ENCODE measurements around the gene CACNA1G.

The CACNA1G gene

DNA sequence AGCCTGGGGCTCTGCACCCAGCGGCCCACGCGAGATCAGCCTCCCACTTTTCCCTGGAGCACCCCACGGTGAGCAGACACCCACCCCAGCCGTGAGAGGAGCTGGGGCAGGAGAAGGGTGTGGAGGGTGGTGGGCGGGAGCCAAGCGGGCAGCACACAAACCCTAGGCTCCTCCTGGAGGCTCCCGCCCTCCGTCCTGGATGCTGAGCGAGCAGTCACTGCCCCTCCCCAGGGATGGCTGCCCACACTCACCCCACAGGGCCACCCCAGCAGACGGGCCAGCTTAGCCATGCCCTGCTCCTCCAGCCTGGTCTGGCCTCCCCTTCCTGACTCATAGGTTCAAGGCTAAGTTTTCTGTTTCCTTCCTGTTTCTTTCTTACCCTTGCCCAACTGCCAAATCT is 58.4 kb downstream of the CACNA1G start:
- H3K4me3 Mint-ChIP-seq = no peak overlapping the region
- H3K4me1 Mint-ChIP-seq (ENCODE audit: low read depth) = peaks cover 68% of the 10 kb centered on the region
- no peaks in the 10 kb centered on the region for H3K9me3 Mint-ChIP-seq
- H3K27ac Mint-ChIP-seq = peak overlapping the region; percentile 11
- intact Hi-C loops (cut with micrococcal nuclease) = no loop called here
- no peaks in the 10 kb centered on the region for H3K36me3 Mint-ChIP-seq (ENCODE audit: low read depth)
- peaks cover 25% of the 10 kb centered on the region for H3K27me3 Mint-ChIP-seq

DNA sequence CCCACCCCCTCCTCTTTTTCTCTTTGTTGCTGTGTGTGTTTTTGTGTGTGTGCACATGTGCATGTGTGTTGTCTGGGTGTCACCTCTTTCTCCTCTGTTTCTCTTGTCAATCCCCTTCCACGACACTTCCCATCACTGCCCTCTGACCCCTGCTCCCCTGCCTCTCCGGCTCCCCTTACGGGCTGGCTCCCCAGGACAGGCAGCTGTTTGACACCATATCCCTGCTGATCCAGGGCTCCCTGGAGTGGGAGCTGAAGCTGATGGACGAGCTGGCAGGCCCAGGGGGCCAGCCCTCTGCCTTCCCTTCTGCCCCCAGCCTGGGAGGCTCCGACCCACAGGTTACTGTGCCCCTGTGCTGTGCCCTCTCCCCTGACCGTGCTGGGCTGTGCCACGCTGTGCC is 59.0 kb downstream of the CACNA1G start:
- Mint-ChIP-seq H3K27ac (peak overlapping the region; percentile 11), H3K4me3 (no peak overlapping the region), H3K9me3 (no peaks in the 10 kb centered on the region), H3K4me1 (ENCODE audit: low read depth) (peaks cover 68% of the 10 kb centered on the region), H3K27me3 (peaks cover 20% of the 10 kb centered on the region), H3K36me3 (ENCODE audit: low read depth) (no peaks in the 10 kb centered on the region)
- intact Hi-C loops (cut with micrococcal nuclease) = no loop called here

DNA sequence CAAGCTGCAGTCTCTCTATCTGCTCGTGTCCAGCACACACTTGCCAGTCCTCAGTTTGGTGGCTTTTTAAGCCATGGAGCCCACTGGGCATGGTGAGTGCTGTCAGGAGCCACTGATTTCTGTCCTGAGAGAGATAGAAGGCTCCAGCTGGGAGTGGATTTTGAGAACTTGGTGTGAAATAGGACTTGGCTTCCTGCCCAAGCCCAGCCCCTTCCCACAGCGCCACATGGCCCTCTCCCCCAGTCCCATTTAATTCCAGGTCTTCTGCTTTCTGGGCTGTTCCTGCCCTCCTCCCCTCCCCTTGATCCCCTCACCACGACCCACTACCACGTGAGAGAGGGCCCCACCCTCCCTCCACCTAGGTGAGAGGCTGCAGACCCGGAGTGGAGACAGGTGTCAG is 59.7 kb downstream of the CACNA1G start:
- no peaks in the 10 kb centered on the region for H3K9me3 Mint-ChIP-seq
- peaks cover 15% of the 10 kb centered on the region for H3K27me3 Mint-ChIP-seq
- intact Hi-C loops (cut with micrococcal nuclease) = loop anchor here (5.0 kb wide), 1 partner anchor 58 kb away; the partner anchor contains the start of gene CACNA1G
- peak overlapping the region; percentile 29 for H3K27ac Mint-ChIP-seq
- H3K4me3 Mint-ChIP-seq = no peak overlapping the region
- H3K36me3 Mint-ChIP-seq (ENCODE audit: low read depth) = no peaks in the 10 kb centered on the region
- H3K4me1 Mint-ChIP-seq (ENCODE audit: low read depth) = peaks cover 70% of the 10 kb centered on the region

DNA sequence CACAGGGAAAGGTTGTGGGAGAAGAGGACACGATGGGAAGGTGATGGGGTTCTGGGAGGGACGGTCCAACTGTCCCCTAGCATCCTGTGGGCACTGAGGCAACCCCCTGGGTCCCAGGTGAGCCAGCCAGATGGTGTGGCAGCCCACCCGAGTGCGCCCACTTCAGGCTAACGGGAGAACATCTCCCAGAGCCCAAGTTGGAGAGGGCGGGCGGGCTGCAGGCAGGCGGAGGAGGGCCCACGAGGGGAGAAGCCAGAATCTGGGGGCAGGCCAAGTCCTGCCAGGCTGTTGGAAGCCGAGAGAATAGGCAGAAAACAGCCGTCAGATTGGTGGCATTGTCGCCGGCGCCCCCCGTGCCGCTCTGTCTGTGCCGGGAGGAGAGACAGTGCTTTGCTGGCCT is 60.3 kb downstream of the CACNA1G start:
- no peak overlapping the region for H3K4me3 Mint-ChIP-seq
- H3K27ac Mint-ChIP-seq = peak overlapping the region; percentile 29
- intact Hi-C loops (cut with micrococcal nuclease) = loop anchor here (5.0 kb wide), 1 partner anchor 59 kb away; the partner anchor contains the start of gene CACNA1G
- peaks cover 15% of the 10 kb centered on the region for H3K27me3 Mint-ChIP-seq
- H3K9me3 Mint-ChIP-seq = no peaks in the 10 kb centered on the region
- H3K4me1 Mint-ChIP-seq (ENCODE audit: low read depth) = peaks cover 76% of the 10 kb centered on the region
- H3K36me3 Mint-ChIP-seq (ENCODE audit: low read depth) = no peaks in the 10 kb centered on the region

DNA sequence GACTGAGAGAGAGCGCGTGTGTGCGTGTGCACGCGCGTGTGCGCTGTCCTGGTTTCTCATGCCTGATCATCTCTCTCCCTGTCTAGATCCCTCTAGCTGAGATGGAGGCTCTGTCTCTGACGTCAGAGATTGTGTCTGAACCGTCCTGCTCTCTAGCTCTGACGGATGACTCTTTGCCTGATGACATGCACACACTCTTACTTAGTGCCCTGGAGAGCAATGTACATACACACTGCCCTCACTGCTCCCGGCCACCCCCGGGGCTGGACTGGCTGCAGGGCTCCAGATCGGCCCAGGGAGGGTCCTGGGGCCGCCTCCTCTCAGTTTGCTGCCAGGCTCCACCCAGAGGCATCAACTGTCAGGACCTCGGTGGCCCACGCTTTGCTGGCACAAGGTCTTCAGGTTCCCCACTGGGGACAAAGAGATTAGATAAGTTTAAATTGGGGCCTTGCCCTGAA is 61.1 kb downstream of the CACNA1G start:
- H3K27me3 Mint-ChIP-seq = peaks cover 16% of the 10 kb centered on the region
- H3K36me3 Mint-ChIP-seq (ENCODE audit: low read depth) = no peaks in the 10 kb centered on the region
- H3K4me1 Mint-ChIP-seq (ENCODE audit: low read depth) = peaks cover 84% of the 10 kb centered on the region
- intact Hi-C loops (cut with micrococcal nuclease) = loop anchor here (5.0 kb wide), 1 partner anchor 59 kb away; the partner anchor contains the start of gene CACNA1G
- peak overlapping the region; percentile 58 for H3K27ac Mint-ChIP-seq
- H3K9me3 Mint-ChIP-seq = no peaks in the 10 kb centered on the region
- H3K4me3 Mint-ChIP-seq = no peak overlapping the region

DNA sequence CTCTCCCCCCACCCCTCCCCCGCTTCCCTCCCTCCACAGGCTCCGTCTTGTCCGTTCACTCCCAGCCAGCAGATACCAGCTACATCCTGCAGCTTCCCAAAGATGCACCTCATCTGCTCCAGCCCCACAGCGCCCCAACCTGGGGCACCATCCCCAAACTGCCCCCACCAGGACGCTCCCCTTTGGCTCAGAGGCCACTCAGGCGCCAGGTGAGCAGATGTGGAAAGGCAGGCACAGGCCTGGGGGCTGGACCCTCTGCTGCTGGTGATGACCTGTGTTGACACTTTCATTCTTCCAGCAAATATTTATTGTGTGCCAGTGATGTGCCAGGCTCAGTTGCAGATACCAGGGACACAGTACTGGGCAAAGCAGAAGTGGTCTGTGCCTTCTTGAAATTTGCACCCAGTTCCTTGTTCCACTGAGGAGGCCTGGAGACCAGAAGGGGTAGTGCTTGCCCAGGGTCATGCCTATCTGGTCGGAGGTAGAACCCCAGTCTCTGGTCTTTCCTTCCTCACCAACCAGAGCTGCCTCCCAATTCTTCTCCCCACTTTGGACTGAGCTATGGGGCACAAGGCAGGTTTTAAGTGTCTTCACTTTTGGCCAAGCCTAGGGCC is 63.9 kb downstream of the CACNA1G start:
- Mint-ChIP-seq H3K27ac (peak overlapping the region; percentile 46), H3K36me3 (ENCODE audit: low read depth) (no peaks in the 10 kb centered on the region), H3K9me3 (no peaks in the 10 kb centered on the region), H3K27me3 (peaks cover 36% of the 10 kb centered on the region), H3K4me3 (no peak overlapping the region), H3K4me1 (ENCODE audit: low read depth) (peaks cover 83% of the 10 kb centered on the region)
- intact Hi-C loops (cut with micrococcal nuclease) = loop anchor here (5.0 kb wide), 1 partner anchor 62 kb away; the partner anchor contains the start of gene CACNA1G

DNA sequence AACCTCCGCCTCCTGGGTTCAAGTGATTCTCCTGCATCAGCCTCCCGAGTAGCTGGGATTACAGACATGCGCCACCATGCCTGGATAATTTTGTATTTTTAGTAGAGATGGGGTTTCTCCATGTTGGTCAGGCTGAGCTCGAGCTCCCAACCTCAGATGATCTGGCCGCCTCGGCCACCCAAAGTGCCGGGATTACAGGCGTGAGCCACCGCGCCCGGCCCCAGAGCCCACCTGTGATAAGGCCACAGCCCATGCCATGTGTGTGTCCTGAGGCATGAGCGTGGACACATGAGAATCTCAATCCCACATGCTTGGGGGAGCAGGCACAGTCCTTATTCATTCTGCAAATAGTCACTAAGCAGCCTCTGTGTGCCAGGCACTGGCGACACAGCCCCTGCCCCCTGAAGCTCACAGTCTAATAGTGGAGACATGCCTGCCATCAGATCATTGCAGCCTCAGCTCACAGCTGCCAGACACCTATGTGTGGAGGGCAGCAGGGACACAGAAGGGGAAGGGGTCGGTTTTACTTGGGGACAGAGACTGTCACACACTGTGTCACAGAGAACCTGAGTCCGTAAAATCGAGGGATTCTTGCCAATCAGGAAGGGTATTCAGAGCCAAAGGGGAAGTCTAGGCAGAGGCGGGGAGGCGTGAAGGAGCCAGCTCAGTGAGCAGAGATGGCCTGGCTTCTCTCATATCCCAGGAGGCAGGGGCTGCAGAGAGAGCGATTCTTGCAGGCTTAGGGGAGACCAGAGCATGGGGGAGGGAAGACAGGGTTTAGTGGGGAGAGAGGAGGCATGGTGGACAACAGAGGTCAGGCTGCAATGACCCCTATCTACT is 64.7 kb downstream of the CACNA1G start:
- H3K27ac Mint-ChIP-seq = peak overlapping the region; percentile 46
- no peaks in the 10 kb centered on the region for H3K36me3 Mint-ChIP-seq (ENCODE audit: low read depth)
- peaks cover 44% of the 10 kb centered on the region for H3K27me3 Mint-ChIP-seq
- no peaks in the 10 kb centered on the region for H3K9me3 Mint-ChIP-seq
- no peak overlapping the region for H3K4me3 Mint-ChIP-seq
- peaks cover 83% of the 10 kb centered on the region for H3K4me1 Mint-ChIP-seq (ENCODE audit: low read depth)
- intact Hi-C loops (cut with micrococcal nuclease) = loop anchor here (5.0 kb wide), 1 partner anchor 143 kb away; no protein-coding TSS in a partner anchor

DNA sequence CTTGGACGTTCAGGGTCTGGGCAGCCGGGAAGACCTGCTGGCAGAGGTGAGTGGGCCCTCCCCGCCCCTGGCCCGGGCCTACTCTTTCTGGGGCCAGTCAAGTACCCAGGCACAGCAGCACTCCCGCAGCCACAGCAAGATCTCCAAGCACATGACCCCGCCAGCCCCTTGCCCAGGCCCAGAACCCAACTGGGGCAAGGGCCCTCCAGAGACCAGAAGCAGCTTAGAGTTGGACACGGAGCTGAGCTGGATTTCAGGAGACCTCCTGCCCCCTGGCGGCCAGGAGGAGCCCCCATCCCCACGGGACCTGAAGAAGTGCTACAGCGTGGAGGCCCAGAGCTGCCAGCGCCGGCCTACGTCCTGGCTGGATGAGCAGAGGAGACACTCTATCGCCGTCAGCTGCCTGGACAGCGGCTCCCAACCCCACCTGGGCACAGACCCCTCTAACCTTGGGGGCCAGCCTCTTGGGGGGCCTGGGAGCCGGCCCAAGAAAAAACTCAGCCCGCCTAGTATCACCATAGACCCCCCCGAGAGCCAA is 65.6 kb downstream of the CACNA1G start:
- Mint-ChIP-seq H3K4me3 (no peak overlapping the region), H3K36me3 (ENCODE audit: low read depth) (no peaks in the 10 kb centered on the region), H3K27me3 (peaks cover 49% of the 10 kb centered on the region), H3K9me3 (no peaks in the 10 kb centered on the region), H3K27ac (no peak overlapping the region), H3K4me1 (ENCODE audit: low read depth) (peaks cover 82% of the 10 kb centered on the region)
- intact Hi-C loops (cut with micrococcal nuclease) = loop anchor here (2.0 to 5.0 kb wide), 2 partner anchors 79 to 144 kb away; partner anchors contain the start of gene SPATA20

DNA sequence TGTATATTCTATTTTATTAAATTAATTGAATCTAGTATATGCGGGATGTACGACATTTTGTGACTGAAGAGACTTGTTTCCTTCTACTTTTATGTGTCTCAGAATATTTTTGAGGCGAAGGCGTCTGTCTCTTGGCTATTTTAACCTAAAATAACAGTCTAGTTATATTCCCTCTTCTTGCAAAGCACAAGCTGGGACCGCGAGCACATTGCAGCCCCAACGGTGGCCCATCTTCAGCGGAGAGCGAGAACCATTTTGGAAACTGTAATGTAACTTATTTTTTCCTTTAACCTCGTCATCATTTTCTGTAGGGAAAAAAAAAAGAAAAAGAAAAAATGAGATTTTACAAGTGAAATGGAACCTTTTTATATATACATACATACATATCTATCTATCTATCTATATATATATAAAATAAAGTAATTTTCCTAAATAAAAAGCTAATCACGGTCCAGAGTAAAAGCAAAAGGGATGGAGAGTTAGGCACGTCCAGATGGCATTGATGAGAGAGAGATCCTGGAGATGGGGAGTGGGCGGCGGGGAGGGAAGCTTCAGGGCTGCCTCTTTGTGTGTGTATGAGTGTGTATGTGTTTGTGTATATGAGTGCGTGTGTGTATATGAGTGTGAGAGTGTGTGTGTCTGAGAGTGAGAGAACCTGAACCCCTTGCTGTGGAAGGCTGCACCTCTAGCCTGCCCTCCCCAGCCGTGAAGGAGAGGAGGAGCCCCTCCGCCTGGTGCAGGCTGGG is 66.7 kb downstream of the CACNA1G start:
- H3K27ac Mint-ChIP-seq = no peak overlapping the region
- intact Hi-C loops (cut with micrococcal nuclease) = loop anchor here (2.0 to 5.0 kb wide), 2 partner anchors 80 to 145 kb away; partner anchors contain the start of gene SPATA20
- no peak overlapping the region for H3K4me3 Mint-ChIP-seq
- H3K36me3 Mint-ChIP-seq (ENCODE audit: low read depth) = no peaks in the 10 kb centered on the region
- peaks cover 82% of the 10 kb centered on the region for H3K4me1 Mint-ChIP-seq (ENCODE audit: low read depth)
- H3K27me3 Mint-ChIP-seq = peaks cover 54% of the 10 kb centered on the region
- H3K9me3 Mint-ChIP-seq = no peaks in the 10 kb centered on the region

DNA sequence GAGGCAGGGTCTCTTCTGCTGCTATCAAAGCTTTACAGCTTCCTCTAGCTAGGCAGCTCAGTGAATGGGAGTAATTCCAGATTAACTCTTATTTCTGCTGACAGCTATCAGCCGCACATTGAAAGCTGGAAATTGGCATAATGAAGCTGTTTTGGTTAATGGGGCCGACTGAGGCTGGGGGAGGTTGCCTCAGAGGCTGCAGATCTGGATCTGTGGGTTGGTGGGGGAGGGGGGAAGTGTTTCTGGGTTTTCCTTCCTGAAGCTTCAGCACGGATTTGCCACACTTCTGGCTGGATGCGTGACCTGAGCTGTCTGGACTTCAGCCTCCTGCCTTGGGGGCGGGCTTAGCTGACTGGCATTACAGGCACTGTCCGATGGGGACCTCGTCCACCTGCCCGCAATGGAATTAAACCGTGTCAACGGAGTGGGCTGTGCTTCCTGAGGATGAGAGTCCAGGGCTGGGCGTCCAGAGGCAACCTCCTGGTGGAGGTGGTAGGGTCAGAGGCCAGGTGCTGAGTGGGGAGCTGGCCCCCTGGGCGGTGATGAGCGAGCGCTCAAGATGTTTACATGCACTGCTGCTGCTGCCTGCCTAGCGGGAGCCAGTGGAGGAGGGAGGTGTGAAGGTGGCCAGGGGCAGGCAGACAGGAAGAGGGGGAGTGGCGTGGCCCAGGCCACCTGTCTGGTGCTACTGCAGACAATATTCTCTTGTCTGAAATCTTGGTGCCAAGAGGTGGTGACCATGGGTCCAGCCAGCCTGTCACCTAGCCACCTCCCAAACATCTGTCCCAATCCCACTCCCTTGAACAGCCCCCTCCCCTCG is 67.5 kb downstream of the CACNA1G start:
- peaks cover 84% of the 10 kb centered on the region for H3K4me1 Mint-ChIP-seq (ENCODE audit: low read depth)
- H3K27me3 Mint-ChIP-seq = peaks cover 57% of the 10 kb centered on the region
- intact Hi-C loops (cut with micrococcal nuclease) = loop anchor here (2.0 to 5.0 kb wide), 2 partner anchors 81 to 146 kb away; partner anchors contain the start of gene SPATA20
- H3K9me3 Mint-ChIP-seq = no peaks in the 10 kb centered on the region
- H3K36me3 Mint-ChIP-seq (ENCODE audit: low read depth) = no peaks in the 10 kb centered on the region
- H3K27ac Mint-ChIP-seq = no peak overlapping the region
- H3K4me3 Mint-ChIP-seq = no peak overlapping the region

DNA sequence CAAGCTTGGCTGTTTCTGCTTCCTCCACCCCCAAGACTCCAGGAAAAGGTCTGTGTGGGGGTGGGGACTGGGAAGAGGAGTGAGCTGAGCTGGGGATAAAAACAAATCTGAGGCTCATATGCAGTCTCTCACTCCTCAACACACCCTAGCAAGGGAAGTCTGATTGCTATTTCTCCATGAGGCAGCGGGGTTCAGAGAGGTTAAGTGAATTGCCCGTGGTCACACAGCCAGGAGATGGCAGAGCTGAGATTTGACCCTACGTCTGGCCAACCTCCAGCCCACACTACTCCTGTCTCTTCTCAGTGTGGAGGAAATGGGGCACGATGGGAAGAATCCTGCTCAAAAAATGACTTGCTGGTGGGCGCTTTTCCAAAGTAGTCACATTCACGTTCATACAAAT is 69.4 kb downstream of the CACNA1G start:
- Mint-ChIP-seq H3K36me3 (ENCODE audit: low read depth) (no peaks in the 10 kb centered on the region), H3K4me3 (no peak overlapping the region), H3K9me3 (no peaks in the 10 kb centered on the region), H3K27me3 (peaks cover 63% of the 10 kb centered on the region), H3K27ac (no peak overlapping the region), H3K4me1 (ENCODE audit: low read depth) (peaks cover 88% of the 10 kb centered on the region)
- intact Hi-C loops (cut with micrococcal nuclease) = loop anchor here (5.0 to 10.0 kb wide), 2 partner anchors 75 to 148 kb away; partner anchors contain the start of gene ANKRD40

DNA sequence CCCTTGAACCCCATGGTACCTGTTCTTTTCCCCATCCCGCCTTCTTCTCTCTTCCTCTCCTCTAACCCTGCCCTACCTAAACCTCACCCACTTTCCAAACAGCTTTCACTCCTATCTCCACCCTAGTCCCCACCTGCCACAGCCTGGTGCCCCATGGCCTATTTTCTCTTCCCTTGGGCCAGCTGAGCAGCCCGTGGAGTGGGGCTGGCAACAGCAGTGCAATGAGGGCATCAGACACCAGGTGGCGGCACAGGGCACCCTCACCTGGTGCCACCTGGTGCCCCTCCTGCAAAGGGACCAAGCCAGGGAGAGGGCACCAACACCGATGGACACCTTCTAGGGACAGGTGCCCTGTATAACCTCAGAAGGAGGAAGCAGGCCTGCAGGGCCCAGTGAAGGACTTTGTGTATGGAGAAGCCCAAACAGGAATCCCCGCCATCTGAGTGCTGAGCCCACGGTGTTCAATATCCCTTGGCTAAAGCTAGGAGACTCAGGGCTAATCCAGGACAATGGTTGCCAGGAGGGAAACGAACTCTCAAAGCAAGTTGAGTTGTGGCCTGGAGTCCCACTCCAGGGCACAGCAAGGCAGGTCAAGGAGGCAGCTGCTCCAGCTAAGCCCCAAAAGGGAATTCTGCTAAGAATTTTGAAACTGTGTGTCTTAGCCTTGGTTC is 70.1 kb downstream of the CACNA1G start:
- Mint-ChIP-seq H3K4me1 (ENCODE audit: low read depth) (peaks cover 85% of the 10 kb centered on the region), H3K27ac (peak overlapping the region; percentile 6), H3K9me3 (no peaks in the 10 kb centered on the region), H3K36me3 (ENCODE audit: low read depth) (no peaks in the 10 kb centered on the region), H3K27me3 (peaks cover 63% of the 10 kb centered on the region), H3K4me3 (no peak overlapping the region)
- intact Hi-C loops (cut with micrococcal nuclease) = loop anchor here (10.0 kb wide), 1 partner anchor 74 kb away; the partner anchor contains the start of gene ANKRD40

Measured in dendritic cell treated with granulocyte-macrophage colony-stimulating factor and Interleukin-4, amounts not matched to agents 40 ng/mL and 50 ng/mL, for 4 days (primary cell).